ENCODE data around the gene TFG. TPM values are rescaled to one million over a fixed set of nuclear protein-coding genes. Genes with fewer than 3 reads are reported as not detected.

Gene TFG
- total RNA-seq, 1 experiment from 2014 or later: 138 TPM

DNA sequence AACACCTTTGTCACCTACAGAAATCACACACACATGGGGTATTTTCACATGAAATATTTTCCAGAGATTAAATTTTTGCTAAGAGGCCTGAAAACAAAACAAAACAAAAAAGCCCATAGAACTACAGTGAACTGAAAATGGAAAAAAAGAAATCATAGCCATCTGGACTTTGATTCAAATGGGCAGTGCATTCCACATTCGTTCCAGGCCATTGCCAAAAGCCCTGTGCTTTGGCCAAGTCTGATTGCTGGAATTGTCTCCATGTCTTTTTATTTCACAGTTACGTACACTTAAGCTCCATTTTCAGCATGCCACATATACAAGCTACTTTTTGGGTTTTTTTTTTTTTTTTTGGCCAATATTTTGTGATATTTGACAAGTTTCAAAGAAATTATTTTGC, 47.1 kb downstream of the TFG start:
- Mint-ChIP-seq H3K4me1 (ENCODE audit: low read depth, unreplicated experiment) (no peaks in the 10 kb centered on the region), H3K36me3 (ENCODE audit: insufficient read depth, unreplicated experiment) (peaks cover 45% of the 10 kb centered on the region), H3K4me3 (ENCODE audit: unreplicated experiment) (no peak overlapping the region), H3K9me3 (ENCODE audit: unreplicated experiment) (no peaks in the 10 kb centered on the region), H3K27ac (ENCODE audit: unreplicated experiment) (no peak overlapping the region), H3K27me3 (ENCODE audit: insufficient read depth, unreplicated experiment) (no peaks in the 10 kb centered on the region)
- no peaks in the 10 kb centered on the region for H3K9me3 ChIP-seq
- TF ChIP-seq, protein P1, sequence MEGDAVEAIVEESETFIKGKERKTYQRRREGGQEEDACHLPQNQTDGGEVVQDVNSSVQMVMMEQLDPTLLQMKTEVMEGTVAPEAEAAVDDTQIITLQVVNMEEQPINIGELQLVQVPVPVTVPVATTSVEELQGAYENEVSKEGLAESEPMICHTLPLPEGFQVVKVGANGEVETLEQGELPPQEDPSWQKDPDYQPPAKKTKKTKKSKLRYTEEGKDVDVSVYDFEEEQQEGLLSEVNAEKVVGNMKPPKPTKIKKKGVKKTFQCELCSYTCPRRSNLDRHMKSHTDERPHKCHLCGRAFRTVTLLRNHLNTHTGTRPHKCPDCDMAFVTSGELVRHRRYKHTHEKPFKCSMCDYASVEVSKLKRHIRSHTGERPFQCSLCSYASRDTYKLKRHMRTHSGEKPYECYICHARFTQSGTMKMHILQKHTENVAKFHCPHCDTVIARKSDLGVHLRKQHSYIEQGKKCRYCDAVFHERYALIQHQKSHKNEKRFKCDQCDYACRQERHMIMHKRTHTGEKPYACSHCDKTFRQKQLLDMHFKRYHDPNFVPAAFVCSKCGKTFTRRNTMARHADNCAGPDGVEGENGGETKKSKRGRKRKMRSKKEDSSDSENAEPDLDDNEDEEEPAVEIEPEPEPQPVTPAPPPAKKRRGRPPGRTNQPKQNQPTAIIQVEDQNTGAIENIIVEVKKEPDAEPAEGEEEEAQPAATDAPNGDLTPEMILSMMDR (IDR thresholded peaks at IDR 0.05; ENCODE audit: insufficient read depth in 1 of 2, low read depth in 1 of 2, low read length in 1 of 2, severe bottlenecking in 1 of 2, unreplicated experiment in 1 of 2): no peak
- no peaks in the 10 kb centered on the region for H3K27me3 ChIP-seq (replicated peaks; ENCODE audit: control insufficient read depth, insufficient read depth, low read length)
- H3K4me3 ChIP-seq (ENCODE audit: low read depth, low read length): no peak overlapping the region
- no peaks in the 10 kb centered on the region for H3K36me3 ChIP-seq (ENCODE audit: control insufficient read depth, insufficient read depth, low read length)
- H3K4me1 ChIP-seq: no peaks in the 10 kb centered on the region
- POLR2A ChIA-PET: interaction anchor here (0.6 kb wide), 1 partner anchor 40 kb away, joined by 4 read pairs; no protein-coding TSS in a partner anchor
- no TSS peak for BruUV-seq (replicated peaks)
- CTCF ChIA-PET: no interaction called here
- intact Hi-C loops (cut with micrococcal nuclease; ENCODE audit: unreplicated experiment): no loop called here
- DNase-seq: no peak

DNA sequence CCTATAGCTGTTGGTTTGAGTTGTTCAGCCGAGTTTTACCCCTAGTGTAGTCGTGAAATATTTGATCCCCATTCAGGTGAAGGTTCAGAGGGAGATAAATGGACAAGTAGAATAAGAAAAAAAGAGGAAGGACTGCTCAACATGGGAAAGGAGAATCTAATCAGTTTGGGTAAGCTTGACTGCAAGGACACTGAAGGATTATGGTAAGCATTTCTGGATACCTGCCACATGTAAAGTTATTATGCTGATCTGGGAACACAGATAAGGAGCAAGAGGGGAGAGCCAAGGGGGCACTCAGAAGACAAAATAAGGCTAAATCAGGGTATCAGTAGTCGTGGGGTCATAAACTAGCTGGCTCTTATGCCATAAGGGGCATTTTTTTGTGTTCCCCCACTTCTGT, 49.9 kb downstream of the TFG start:
- Mint-ChIP-seq H3K36me3 (ENCODE audit: insufficient read depth, unreplicated experiment) (peaks cover 28% of the 10 kb centered on the region), H3K4me1 (ENCODE audit: low read depth, unreplicated experiment) (no peaks in the 10 kb centered on the region), H3K4me3 (ENCODE audit: unreplicated experiment) (no peak overlapping the region), H3K27ac (ENCODE audit: unreplicated experiment) (no peak overlapping the region), H3K9me3 (ENCODE audit: unreplicated experiment) (no peaks in the 10 kb centered on the region), H3K27me3 (ENCODE audit: insufficient read depth, unreplicated experiment) (peaks cover 4% of the 10 kb centered on the region)
- Histone ChIP-seq H3K4me1 (no peaks in the 10 kb centered on the region), H3K36me3 (ENCODE audit: control insufficient read depth, insufficient read depth, low read length) (no peaks in the 10 kb centered on the region), H3K9me3 (no peaks in the 10 kb centered on the region), H3K27me3 (replicated peaks; ENCODE audit: control insufficient read depth, insufficient read depth, low read length) (no peaks in the 10 kb centered on the region), H3K4me3 (ENCODE audit: low read depth, low read length) (no peak overlapping the region)
- TF ChIP-seq, protein P1 (IDR thresholded peaks at IDR 0.05; ENCODE audit: insufficient read depth in 1 of 2, low read depth in 1 of 2, low read length in 1 of 2, severe bottlenecking in 1 of 2, unreplicated experiment in 1 of 2): no peak
- no peak for DNase-seq
- POLR2A ChIA-PET: no interaction called here
- no TSS peak for BruUV-seq (replicated peaks)
- CTCF ChIA-PET: no interaction called here
- intact Hi-C loops (cut with micrococcal nuclease; ENCODE audit: unreplicated experiment): no loop called here

GRCh38 chr3:100759950-100760349, 50.7 kb downstream of the TFG start:
- Histone ChIP-seq H3K9me3 (no peaks in the 10 kb centered on the region), H3K36me3 (ENCODE audit: control insufficient read depth, insufficient read depth, low read length) (no peaks in the 10 kb centered on the region), H3K4me3 (ENCODE audit: low read depth, low read length) (no peak overlapping the region), H3K4me1 (no peaks in the 10 kb centered on the region), H3K27me3 (replicated peaks; ENCODE audit: control insufficient read depth, insufficient read depth, low read length) (no peaks in the 10 kb centered on the region)
- peaks cover 22% of the 10 kb centered on the region for H3K36me3 Mint-ChIP-seq (ENCODE audit: insufficient read depth, unreplicated experiment)
- H3K4me1 Mint-ChIP-seq (ENCODE audit: low read depth, unreplicated experiment): no peaks in the 10 kb centered on the region
- ChIA-PET POLR2A (no interaction called here), CTCF (no interaction called here)
- no peak overlapping the region for H3K27ac Mint-ChIP-seq (ENCODE audit: unreplicated experiment)
- TF ChIP-seq, protein P1 (IDR thresholded peaks at IDR 0.05; ENCODE audit: insufficient read depth in 1 of 2, low read depth in 1 of 2, low read length in 1 of 2, severe bottlenecking in 1 of 2, unreplicated experiment in 1 of 2): no peak
- no TSS peak for BruUV-seq (replicated peaks)
- no peak overlapping the region for H3K4me3 Mint-ChIP-seq (ENCODE audit: unreplicated experiment)
- no peaks in the 10 kb centered on the region for H3K9me3 Mint-ChIP-seq (ENCODE audit: unreplicated experiment)
- H3K27me3 Mint-ChIP-seq (ENCODE audit: insufficient read depth, unreplicated experiment): peaks cover 4% of the 10 kb centered on the region
- DNase-seq: no peak
- intact Hi-C loops (cut with micrococcal nuclease; ENCODE audit: unreplicated experiment): no loop called here
